ENCODE measurements around the gene CADPS2.
"Not testable (repeated sequence)": the region's sequence is repeated elsewhere in the genome, so short reads cannot be mapped to it uniquely, and the experiment has no call there.

The CADPS2 gene

GRCh38 chr7:122637784-122638183, 248.5 kb downstream of the CADPS2 start:
- no peak for DNase-seq (ENCODE audit: extremely low read depth, low read depth)
- TF ChIP-seq, protein P1, sequence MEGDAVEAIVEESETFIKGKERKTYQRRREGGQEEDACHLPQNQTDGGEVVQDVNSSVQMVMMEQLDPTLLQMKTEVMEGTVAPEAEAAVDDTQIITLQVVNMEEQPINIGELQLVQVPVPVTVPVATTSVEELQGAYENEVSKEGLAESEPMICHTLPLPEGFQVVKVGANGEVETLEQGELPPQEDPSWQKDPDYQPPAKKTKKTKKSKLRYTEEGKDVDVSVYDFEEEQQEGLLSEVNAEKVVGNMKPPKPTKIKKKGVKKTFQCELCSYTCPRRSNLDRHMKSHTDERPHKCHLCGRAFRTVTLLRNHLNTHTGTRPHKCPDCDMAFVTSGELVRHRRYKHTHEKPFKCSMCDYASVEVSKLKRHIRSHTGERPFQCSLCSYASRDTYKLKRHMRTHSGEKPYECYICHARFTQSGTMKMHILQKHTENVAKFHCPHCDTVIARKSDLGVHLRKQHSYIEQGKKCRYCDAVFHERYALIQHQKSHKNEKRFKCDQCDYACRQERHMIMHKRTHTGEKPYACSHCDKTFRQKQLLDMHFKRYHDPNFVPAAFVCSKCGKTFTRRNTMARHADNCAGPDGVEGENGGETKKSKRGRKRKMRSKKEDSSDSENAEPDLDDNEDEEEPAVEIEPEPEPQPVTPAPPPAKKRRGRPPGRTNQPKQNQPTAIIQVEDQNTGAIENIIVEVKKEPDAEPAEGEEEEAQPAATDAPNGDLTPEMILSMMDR (IDR thresholded peaks at IDR 0.05; ENCODE audit: low read depth, low read length) = no peak

DNA sequence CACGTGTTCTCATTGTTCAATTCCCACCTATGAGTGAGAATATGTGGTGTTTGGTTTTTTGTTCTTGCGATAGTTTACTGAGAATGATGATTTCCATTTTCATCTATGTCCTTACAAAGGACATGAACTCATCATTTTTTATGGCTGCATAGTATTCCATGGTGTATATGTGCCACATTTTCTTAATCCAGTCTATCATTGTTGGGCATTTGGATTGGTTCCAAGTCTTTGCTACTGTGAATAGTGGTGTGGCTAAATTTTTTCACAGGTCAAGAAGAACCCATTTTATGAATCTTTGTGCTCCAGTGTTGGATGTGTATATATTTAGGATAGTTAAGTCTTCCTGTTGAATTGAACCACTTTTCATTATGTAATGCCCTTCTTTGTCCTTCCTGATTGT, 250.8 kb downstream of the CADPS2 start:
- DNase-seq (ENCODE audit: extremely low read depth, low read depth) = not testable (repeated sequence)

DNA sequence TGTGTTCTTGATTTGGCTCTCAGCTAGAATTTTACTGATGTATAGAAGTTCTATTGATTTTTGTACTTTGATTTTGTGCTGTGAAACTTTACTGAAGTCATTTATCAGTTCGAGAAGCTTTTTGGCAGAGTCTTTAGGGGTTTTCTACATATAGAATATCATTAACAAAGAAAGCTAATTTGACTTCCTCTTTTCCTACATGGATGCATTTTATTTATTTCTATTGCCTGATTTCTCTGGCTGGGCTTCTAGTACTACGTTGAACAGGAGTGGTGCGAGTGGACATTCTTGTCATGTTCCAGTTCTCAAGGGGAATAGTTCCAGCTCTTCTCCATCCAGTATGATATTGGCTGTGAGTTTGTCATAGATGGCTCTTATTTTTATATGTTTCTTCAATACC, 252.8 kb downstream of the CADPS2 start:
- TF ChIP-seq, protein P1 (IDR thresholded peaks at IDR 0.05; ENCODE audit: low read depth, low read length) = no peak
- DNase-seq (ENCODE audit: extremely low read depth, low read depth) = no peak

DNA sequence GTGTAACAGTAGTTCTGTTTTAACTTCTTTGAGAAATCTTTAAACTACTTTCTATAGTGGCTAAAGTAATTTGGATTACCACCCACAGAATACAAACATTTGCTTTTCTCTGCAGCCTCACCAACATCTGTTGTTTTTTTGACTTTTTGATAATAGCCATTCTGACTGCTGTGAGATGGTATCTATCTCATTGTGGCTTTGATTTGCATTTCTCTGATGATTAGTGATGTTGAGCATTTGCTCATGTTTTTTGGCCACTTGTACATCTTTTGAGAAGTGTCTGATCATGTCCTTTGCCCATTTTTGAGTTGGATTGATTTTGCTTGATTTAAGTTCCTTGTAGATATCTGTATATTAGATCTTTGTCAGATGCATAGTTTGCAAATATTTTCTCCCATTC, 254.0 kb downstream of the CADPS2 start:
- TF ChIP-seq, protein P1 (IDR thresholded peaks at IDR 0.05; ENCODE audit: low read depth, low read length) = no peak

DNA sequence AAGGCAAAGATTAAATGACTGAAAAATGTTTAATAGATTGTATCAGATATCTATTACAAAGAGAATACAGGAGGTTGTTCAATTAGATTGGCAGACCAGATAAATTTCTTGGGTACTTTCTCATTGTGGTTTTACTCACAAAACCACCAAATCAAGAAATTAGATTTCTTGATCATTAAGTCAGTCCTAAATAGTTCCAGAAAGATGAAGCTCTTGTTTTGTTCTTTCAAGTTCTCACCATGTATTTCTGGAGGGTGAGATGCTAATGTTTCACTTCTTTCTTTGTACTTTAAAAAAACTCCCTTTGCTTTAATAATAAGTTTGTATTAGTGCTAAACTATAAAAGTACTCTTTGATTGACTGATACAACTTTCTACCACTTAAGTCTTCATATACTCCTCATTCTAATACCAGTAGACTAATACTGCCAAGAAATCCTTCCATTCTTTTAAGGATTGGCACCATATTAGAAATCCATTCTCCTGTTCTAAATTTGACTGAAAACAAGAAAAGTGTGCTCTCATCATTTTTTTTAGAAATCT, 256.8 kb downstream of the CADPS2 start:
- TF ChIP-seq, protein P1 (IDR thresholded peaks at IDR 0.05; ENCODE audit: low read depth, low read length) = no peak

More for the DNA sequence above, 254.0 kb downstream of the CADPS2 start:
- DNase-seq (ENCODE audit: extremely low read depth, low read depth) = no peak

DNA sequence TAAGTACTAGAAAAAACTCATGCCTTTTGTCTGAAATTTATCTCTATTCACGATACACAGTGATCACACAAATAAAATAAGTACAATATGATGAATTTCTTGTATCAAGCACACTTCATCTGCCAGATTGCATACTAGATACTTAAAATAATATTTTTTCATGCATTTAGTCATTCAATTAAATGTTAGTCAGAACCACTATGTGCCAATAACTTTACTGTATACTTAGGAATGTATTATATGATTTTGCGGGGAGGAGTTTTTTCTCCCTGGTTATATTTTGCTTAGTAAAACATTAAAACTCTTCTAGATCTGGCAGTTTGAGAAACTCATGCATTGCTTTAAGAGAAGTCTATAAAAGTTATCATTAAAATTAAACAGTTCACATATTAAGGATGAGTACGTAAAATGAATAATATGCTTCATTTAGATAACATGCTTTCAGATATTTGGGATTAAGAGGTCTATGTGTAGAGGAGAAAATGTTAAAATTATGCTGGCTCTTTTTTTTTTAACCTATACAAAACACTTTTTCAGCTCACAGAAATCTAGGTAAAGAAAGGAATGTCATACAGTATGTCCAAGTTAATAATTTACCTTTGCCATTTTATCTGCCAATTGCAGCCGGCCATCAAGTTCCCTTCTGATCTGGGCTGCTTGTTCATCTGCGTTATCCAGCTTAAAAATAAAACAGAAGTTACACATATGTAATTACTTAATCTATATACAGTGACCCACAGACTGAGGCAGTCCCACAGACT, 257.4 kb downstream of the CADPS2 start:
- TF ChIP-seq, protein P1 (IDR thresholded peaks at IDR 0.05; ENCODE audit: low read depth, low read length) = no peak
- DNase-seq (ENCODE audit: extremely low read depth, low read depth) = no peak

More for the DNA sequence above, 256.8 kb downstream of the CADPS2 start:
- DNase-seq (ENCODE audit: extremely low read depth, low read depth) = no peak

- TF ChIP-seq, protein P1 (IDR thresholded peaks at IDR 0.05; ENCODE audit: low read depth, low read length) = no peak
- no peak for DNase-seq (ENCODE audit: extremely low read depth, low read depth)
Measured at GRCh38 chr7:122626785-122627184, 259.5 kb downstream of the CADPS2 start.

Data from AG09319 (cell line).